ENCODE measurements around the gene FBH1.

Gene FBH1

DNA sequence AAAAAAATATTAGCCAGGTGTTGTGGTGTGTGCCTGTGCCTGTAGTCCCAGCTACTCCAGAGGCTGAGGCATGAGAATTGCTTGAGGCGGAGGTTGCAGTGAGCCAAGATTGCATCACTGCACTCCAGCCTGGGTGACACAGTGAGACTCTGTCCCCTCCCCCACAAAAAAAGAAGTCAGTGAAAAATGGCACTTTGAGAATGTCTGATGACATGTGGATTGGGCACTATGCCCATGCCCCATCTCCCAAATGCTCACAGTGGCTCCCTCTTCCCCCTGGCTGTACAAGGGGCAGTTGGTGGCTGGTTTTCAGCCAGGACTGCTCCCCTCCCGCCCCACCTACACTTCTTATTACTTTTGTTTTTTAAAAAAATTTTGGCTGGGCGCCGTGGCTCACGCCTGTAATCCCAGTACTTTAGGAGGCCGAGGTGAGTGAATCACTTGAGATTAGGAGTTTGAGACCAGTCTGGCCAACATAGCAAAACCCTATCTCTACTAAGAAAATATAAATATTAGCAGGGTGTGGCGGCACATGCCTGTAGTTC is 61.2 kb downstream of the FBH1 start:
- DNase-seq (ENCODE audit: extremely low spot score) = no peak
- POLR2A ChIA-PET = interaction anchor here (0.6 to 0.7 kb wide), 2 partner anchors 203 to 290 kb away, joined by 3 to 5 read pairs; no protein-coding TSS in a partner anchor
- TF ChIP-seq, protein P1, sequence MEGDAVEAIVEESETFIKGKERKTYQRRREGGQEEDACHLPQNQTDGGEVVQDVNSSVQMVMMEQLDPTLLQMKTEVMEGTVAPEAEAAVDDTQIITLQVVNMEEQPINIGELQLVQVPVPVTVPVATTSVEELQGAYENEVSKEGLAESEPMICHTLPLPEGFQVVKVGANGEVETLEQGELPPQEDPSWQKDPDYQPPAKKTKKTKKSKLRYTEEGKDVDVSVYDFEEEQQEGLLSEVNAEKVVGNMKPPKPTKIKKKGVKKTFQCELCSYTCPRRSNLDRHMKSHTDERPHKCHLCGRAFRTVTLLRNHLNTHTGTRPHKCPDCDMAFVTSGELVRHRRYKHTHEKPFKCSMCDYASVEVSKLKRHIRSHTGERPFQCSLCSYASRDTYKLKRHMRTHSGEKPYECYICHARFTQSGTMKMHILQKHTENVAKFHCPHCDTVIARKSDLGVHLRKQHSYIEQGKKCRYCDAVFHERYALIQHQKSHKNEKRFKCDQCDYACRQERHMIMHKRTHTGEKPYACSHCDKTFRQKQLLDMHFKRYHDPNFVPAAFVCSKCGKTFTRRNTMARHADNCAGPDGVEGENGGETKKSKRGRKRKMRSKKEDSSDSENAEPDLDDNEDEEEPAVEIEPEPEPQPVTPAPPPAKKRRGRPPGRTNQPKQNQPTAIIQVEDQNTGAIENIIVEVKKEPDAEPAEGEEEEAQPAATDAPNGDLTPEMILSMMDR (IDR thresholded peaks at IDR 0.05; ENCODE audit: control extremely low read depth, extremely low read depth, low read depth, missing control alignments) = no peak
- CTCF ChIA-PET = no interaction called here

DNA sequence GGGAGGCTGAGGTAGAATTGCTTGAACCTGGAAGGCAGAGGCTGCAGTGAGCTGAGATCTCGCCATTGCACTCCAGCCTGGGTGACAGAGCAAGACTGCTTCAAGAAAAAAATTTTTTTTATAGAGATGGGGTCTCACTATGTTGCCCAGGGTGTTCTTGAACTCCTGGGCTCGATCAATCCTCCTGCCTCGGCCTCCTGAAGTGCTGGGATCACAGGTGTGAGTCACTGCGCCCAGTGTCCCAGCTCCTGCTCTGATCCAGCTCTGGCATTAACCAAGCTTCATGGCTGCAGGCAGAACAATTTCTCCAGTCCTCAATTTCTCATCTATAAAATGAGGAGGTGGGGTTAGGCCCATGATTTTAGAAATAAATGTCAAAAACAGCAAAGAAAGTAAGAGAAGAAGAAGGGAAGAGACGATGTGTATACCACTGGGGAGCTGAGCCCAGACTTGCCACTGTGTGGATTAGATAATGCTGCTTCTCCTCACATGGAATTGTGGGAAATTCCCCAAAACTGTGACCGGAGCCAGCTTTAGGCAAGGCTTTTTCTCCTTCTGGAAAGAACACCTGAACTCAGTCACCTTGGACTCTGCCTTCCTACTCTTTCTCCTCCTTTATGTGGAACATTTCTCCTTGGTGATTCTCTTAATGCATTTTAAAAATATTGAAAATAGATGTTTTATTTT is 61.8 kb downstream of the FBH1 start:
- POLR2A ChIA-PET = no interaction called here
- CTCF ChIA-PET = no interaction called here
- TF ChIP-seq, protein P1 (IDR thresholded peaks at IDR 0.05; ENCODE audit: control extremely low read depth, extremely low read depth, low read depth, missing control alignments) = no peak
- DNase-seq (ENCODE audit: extremely low spot score) = no peak

DNA sequence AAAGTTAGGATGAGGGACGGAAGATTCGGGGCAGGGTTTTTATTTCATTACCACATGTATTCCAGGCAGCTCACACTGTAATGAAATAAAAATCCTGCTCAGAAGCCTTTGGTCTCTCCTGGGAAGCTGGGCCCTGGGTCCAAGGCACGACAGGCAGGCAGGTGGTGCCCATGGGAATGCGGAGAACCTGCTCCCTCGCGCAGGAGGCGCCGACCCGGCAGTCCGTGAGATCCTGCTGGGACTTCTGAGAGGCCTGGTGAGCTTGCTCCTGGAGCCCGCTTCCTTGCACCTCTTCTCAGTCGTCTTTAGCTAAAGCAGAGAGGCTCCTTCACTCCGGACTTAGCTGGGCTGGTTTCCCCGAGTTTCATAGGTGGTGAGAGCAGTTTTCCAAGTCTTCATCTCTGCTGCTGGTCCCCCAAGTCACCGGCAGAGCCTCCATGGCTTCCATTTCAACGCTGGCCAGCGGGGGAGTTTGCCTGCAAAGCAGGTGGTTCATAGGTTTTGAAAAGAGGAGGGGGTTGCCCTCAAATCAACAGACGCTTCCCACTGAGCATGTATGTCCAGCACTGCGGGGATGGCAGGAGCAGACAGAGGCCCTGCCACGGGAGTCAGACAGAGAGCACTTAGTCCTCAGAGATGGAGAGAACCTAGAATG is 62.8 kb downstream of the FBH1 start:
- ChIA-PET POLR2A (no interaction called here), CTCF (no interaction called here)
- DNase-seq (ENCODE audit: extremely low spot score) = no peak
- TF ChIP-seq, protein P1 (IDR thresholded peaks at IDR 0.05; ENCODE audit: control extremely low read depth, extremely low read depth, low read depth, missing control alignments) = no peak

DNA sequence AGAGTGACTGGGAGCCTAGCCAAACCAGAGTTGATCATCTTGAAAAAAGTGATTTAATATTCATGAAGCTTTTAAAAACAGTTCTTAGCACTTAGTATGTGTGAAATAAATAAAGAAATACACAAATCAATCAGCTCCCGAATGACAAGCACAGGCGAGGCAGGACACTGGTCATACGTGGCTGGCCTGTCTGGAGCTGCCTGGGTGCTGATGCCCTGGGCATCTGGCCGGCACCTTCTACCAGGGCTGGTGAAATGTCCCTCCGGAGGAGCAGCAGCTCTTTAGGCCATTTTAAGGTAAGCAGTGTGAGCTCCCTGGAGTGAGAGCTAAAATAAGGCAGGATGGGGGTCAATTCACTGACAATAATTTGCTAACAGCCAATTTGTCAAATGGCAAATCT is 63.6 kb downstream of the FBH1 start:
- no peak for DNase-seq (ENCODE audit: extremely low spot score)
- TF ChIP-seq, protein P1 (IDR thresholded peaks at IDR 0.05; ENCODE audit: control extremely low read depth, extremely low read depth, low read depth, missing control alignments) = no peak
- CTCF ChIA-PET = interaction anchor here (0.7 kb wide), 1 partner anchor 260 kb away, joined by 3 read pairs; no protein-coding TSS in a partner anchor
- POLR2A ChIA-PET = interaction anchor here (0.7 kb wide), 1 partner anchor 143 kb away, joined by 3 read pairs; no protein-coding TSS in a partner anchor

DNA sequence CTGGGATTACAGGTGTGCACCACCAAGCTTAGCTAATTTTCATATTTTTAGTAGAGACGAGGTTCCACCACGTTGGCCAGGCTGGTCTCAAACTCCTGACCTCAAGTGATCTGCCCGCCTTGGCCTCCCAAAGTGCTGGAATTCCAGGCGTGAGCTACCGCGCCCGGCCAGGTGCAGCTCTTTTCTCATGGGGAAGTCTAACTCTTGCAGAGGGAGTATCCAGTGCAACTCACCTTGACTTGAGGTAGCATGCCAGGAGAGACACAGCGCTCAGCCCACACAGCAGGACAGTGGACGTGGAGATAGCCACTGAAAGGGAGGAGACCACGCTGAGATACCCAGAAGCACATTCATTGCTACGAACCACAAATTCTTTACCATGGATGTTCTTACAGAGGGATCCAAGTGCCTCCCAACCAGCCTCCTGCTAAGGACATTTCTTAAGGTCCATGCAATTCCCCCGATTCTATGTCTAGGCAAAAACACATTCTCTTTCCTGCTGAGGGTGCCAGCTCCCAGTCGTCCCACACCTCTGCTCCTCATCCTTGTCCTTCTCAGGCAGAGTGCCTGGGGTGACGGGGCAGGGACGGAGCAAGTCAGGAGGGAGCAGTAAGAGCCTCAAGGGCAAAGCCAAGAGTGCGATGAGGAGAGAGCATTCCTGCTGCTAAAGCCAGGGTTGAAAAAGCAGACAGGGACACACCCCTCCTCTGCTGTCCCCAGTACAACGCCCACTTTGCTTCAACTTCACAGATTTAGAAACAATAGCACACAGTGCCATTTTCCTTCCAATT is 66.3 kb downstream of the FBH1 start:
- CTCF ChIA-PET = no interaction called here
- POLR2A ChIA-PET = no interaction called here
- no peak for DNase-seq (ENCODE audit: extremely low spot score)

DNA sequence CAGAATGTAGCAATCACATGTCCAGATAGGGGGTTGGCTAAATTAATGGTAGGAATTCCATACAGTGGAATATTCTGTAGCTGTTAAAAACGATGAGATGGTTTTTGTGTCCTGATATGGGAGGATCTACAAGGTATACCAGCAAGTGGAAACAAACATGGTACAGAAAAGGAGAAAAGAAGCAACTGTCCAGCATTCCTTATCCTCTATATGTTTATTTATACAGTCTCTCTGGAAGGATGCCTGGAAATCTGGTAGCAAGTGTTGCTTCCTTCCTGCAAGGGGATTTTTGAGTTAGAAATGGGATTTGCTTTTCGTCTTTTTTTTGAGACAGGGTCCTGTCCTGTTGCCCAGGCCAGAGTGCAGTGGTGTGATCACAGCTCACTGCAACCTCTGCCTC is 68.0 kb downstream of the FBH1 start:
- CTCF ChIA-PET = interaction anchor here (1.2 kb wide), 1 partner anchor 56 kb away, joined by 4 read pairs; no protein-coding TSS in a partner anchor

More for the DNA sequence above, 66.3 kb downstream of the FBH1 start:
- TF ChIP-seq, protein P1 (IDR thresholded peaks at IDR 0.05; ENCODE audit: control extremely low read depth, extremely low read depth, low read depth, missing control alignments) = no peak

More for the DNA sequence above, 68.0 kb downstream of the FBH1 start:
- TF ChIP-seq, protein P1 (IDR thresholded peaks at IDR 0.05; ENCODE audit: control extremely low read depth, extremely low read depth, low read depth, missing control alignments) = no peak
- no peak for DNase-seq (ENCODE audit: extremely low spot score)
- POLR2A ChIA-PET = no interaction called here
